HepG2 (cell line): Measurements from ENCODE around the gene TM4SF18. TPM values are rescaled to one million over a fixed set of nuclear protein-coding genes. Genes with fewer than 3 reads are reported as not detected.

Experiments used
- AKNA ChIP-seq: sonication (generic); formaldehyde crosslinking; IDR thresholded peaks from 2 replicates; pipeline ENCODE4 v1.4.0; 2020; ENCODE audit warnings: missing genetic modification reagents, borderline replicate concordance
- CEBPB ChIP-seq: IDR thresholded peaks from 2 replicates; pipeline ENCODE4 v1.6.1; 2011; ENCODE audit warnings: low read depth, low read length, improper control_type of control experiment, borderline replicate concordance
- ERF ChIP-seq: IDR thresholded peaks from 2 replicates; pipeline ENCODE4 v1.6.1; 2018; ENCODE audit warnings: missing biosample characterization, missing genetic modification reagents
- GABPA ChIP-seq, 2 experiments: IDR thresholded peaks; 2 replicates each; pipeline ENCODE4 v1.6.1; 2011 to 2016; ENCODE audit warnings: low read depth in 2 of 2, low read length in 1 of 2, missing biosample characterization in 1 of 2, missing genetic modification characterization in 1 of 2
- MEF2D ChIP-seq: sonication (generic); formaldehyde crosslinking; IDR thresholded peaks from 2 replicates; pipeline ENCODE4 v1.5.1; 2020; ENCODE audit warnings: mild to moderate bottlenecking, missing genetic modification reagents
- MXD3 ChIP-seq: IDR thresholded peaks from 2 replicates; pipeline ENCODE4 v1.6.1; 2016; ENCODE audit warnings: mild to moderate bottlenecking, missing biosample characterization, missing genetic modification reagents
- NAIF1 ChIP-seq: sonication (generic); formaldehyde crosslinking; IDR thresholded peaks from 2 replicates; pipeline ENCODE4 v1.5.0; 2020; ENCODE audit warnings: mild to moderate bottlenecking, missing genetic modification reagents, borderline replicate concordance
- PBX2 ChIP-seq: IDR thresholded peaks from 2 replicates; pipeline ENCODE4 v1.6.1; 2016; ENCODE audit warnings: control low read depth
- RBM39 ChIP-seq: fragments of 200-400 bp; formaldehyde crosslinking; IDR thresholded peaks from one replicate; pipeline ENCODE4 v1.6.1; 2018; ENCODE audit warnings: antibody characterized with exemption, mild to moderate bottlenecking, low read depth, low read length; ENCODE audit not compliant: poor library complexity, severe bottlenecking
- SNRNP70 ChIP-seq: fragments of 200-400 bp; formaldehyde crosslinking; IDR thresholded peaks from 2 replicates; pipeline ENCODE4 v1.6.1; 2017; ENCODE audit warnings: mild to moderate bottlenecking, low read depth, low read length, moderate library complexity
- TAF15 ChIP-seq: fragments of 200-400 bp; formaldehyde crosslinking; IDR thresholded peaks from one replicate; pipeline ENCODE4 v1.6.1; 2018; ENCODE audit warnings: mild to moderate bottlenecking, low read depth, low read length; ENCODE audit not compliant: poor library complexity, severe bottlenecking
- THAP7 ChIP-seq: sonication (generic); formaldehyde crosslinking; IDR thresholded peaks from 2 replicates; pipeline ENCODE4 v1.8.1; 2023; ENCODE audit warnings: mild to moderate bottlenecking, missing genetic modification reagents
- ZBTB21 ChIP-seq: sonication (generic); formaldehyde crosslinking; IDR thresholded peaks from 2 replicates; pipeline ENCODE4 v1.4.0; 2020; ENCODE audit warnings: missing genetic modification reagents
- ZNF430 ChIP-seq: sonication (generic); formaldehyde crosslinking; IDR thresholded peaks from 2 replicates; pipeline ENCODE4 v1.9.0; 2021; ENCODE audit warnings: mild to moderate bottlenecking, missing genetic modification reagents
- ZNF563 ChIP-seq: sonication (generic); formaldehyde crosslinking; IDR thresholded peaks from 2 replicates; pipeline ENCODE4 v1.8.0; 2022; ENCODE audit warnings: mild to moderate bottlenecking, moderate library complexity, missing genetic modification reagents
- ZNF580 ChIP-seq: IDR thresholded peaks from 2 replicates; pipeline ENCODE4 v1.6.1; 2016; ENCODE audit warnings: low read depth, borderline replicate concordance
- ZNF598 ChIP-seq: sonication (generic); formaldehyde crosslinking; IDR thresholded peaks from 2 replicates; pipeline ENCODE4 v1.5.1; 2020; ENCODE audit warnings: mild to moderate bottlenecking, missing genetic modification reagents, borderline replicate concordance
- ZNF839 ChIP-seq: sonication (generic); formaldehyde crosslinking; IDR thresholded peaks from 2 replicates; pipeline ENCODE4 v1.4.0; 2020; ENCODE audit warnings: missing genetic modification reagents, mild to moderate bottlenecking, borderline replicate concordance
- ZNF879 ChIP-seq: sonication (generic); formaldehyde crosslinking; IDR thresholded peaks from 2 replicates; pipeline ENCODE4 v1.8.1; 2023; ENCODE audit warnings: missing genetic modification reagents
- polyA plus RNA-seq, 8 experiments: library from polyadenylated mRNA; depleted of rRNA in 3 of 8; stranded (reverse) in 7 of 8; unstranded in 1 of 8; fragments of >200 nt; fragmentation: Illumina TruSeq in 4 of 8; extraction: Trizol in 4 of 8; gene quantifications; 2 replicates each; pipeline versions ENCODE4 v1.2.1 to v1.2.3, GENCODE V29; 2011 to 2016; ENCODE audit warnings: low read depth in 4 of 8, missing spikeins in 1 of 8, mixed read lengths in 1 of 8; ENCODE audit not compliant: insufficient read depth in 1 of 8
- total RNA-seq, 5 experiments: library from RNA; depleted of rRNA; stranded (reverse); fragments of >200 nt; fragmentation: Illumina TruSeq; extraction: Trizol; gene quantifications; 2 replicates each; pipeline ENCODE4 v1.2.3, GENCODE V29; 2016; ENCODE audit warnings: low read depth in 1 of 5

Gene TM4SF18
- total and polyA plus RNA-seq, 2 of the 13 experiments (the other 11 are each of a cell fraction or from before 2014, with no cell fraction given), result 0.15 TPM; not detected in 1

- TF ChIP-seq ZNF563, result no peak
- TF ChIP-seq PBX2, result 0 out of 2 replicates have a peak, but pooled peaks have one; percentile 43
- 0 out of 2 replicates have a peak, but pooled peaks have one; percentile 41 for TF ChIP-seq NAIF1 (CRISPR knock-in tag)
- TF ChIP-seq SNRNP70, result no peak
- no peak for TF ChIP-seq ZNF879 (CRISPR knock-in tag)
- TF ChIP-seq MXD3 (CRISPR knock-in tag), result no peak
- no peak; the same call in 1 of the 2 replicates for TF ChIP-seq ERF (CRISPR knock-in tag)
- no peak for TF ChIP-seq GABPA (IDR thresholded peaks at IDR 0.05; ENCODE audit: low read depth, low read length)
- no peak for TF ChIP-seq GABPA (CRISPR knock-in tag; IDR thresholded peaks at IDR 0.05; ENCODE audit: low read depth)
- peak; percentile 46; the same call in 1 of the 2 replicates for TF ChIP-seq ZBTB21 (CRISPR knock-in tag)
- TF ChIP-seq CEBPB, result no peak
- 0 out of 2 replicates have a peak, but pooled peaks have one; percentile 70 for TF ChIP-seq MEF2D (CRISPR knock-in tag)
- TF ChIP-seq AKNA (CRISPR knock-in tag), result no peak
- TF ChIP-seq TAF15, result no peak
- peak; percentile 66 for TF ChIP-seq ZNF430
- no peak for TF ChIP-seq ZNF839 (CRISPR knock-in tag)
- peak; percentile 64; the same call in 1 of the 2 replicates for TF ChIP-seq ZNF580
- TF ChIP-seq RBM39, result no peak
- no peak for TF ChIP-seq THAP7 (CRISPR knock-in tag)
- TF ChIP-seq ZNF598 (CRISPR knock-in tag), result no peak
These were observed 22.7 kb upstream of the TM4SF18 start (continued) for GRCh38 chr3:149356044-149356592.
